Muscle layer of colon (tissue), 2 donors: Measurements from ENCODE around the gene CDCA4.

Experiments
- H3K27ac ChIP-seq: one replicate; pipeline ENCODE4 v1.7.0; 2013; ENCODE audit warnings: low read depth, mild to moderate bottlenecking, low read length, moderate library complexity
- H3K27me3 ChIP-seq, 2 donors: one replicate each; pipeline ENCODE4 v1.7.0; 2013; ENCODE audit warnings: low read length in 2 of 2, mild to moderate bottlenecking in 2 of 2; ENCODE audit not compliant: insufficient read depth in 2 of 2, control insufficient read depth in 1 of 2
- H3K36me3 ChIP-seq: one replicate; pipeline ENCODE4 v1.7.0; 2013; ENCODE audit warnings: mild to moderate bottlenecking, low read length; ENCODE audit not compliant: insufficient read depth
- H3K4me1 ChIP-seq: one replicate; pipeline ENCODE4 v1.7.0; 2013; ENCODE audit warnings: mild to moderate bottlenecking, low read length; ENCODE audit not compliant: insufficient read depth
- H3K4me3 ChIP-seq, 2 donors: one replicate each; pipeline ENCODE4 v1.7.0; 2013; ENCODE audit warnings: low read length in 2 of 2, low read depth in 1 of 2, mild to moderate bottlenecking in 1 of 2, moderate library complexity in 1 of 2
- H3K9ac ChIP-seq: one replicate; pipeline ENCODE4 v1.7.0; 2013; ENCODE audit warnings: low read length
- H3K9me3 ChIP-seq: one replicate; pipeline ENCODE4 v1.7.0; 2013; ENCODE audit warnings: mild to moderate bottlenecking, low read length
- donor health status: abdominal sarcoma.
- donor health status: Adenocarcinoma of cecum.

The CDCA4 gene

GRCh38 chr14:104981699-104982541, 39.0 kb downstream of the CDCA4 start:
- no peaks in the 10 kb centered on the region for H3K27me3 ChIP-seq
- no peaks in the 10 kb centered on the region for H3K36me3 ChIP-seq
- no peaks in the 10 kb centered on the region for H3K9me3 ChIP-seq
- H3K4me3 ChIP-seq, result no peak overlapping the region
- H3K4me1 ChIP-seq, result peaks cover 24% of the 10 kb centered on the region
- H3K27ac ChIP-seq, result no peak overlapping the region
- H3K9ac ChIP-seq, result no peak overlapping the region

- Histone ChIP-seq H3K4me1 (peaks cover 25% of the 10 kb centered on the region), H3K27ac (peak overlapping the region; percentile 19), H3K27me3 (no peaks in the 10 kb centered on the region), H3K4me3 (no peak overlapping the region), H3K36me3 (no peaks in the 10 kb centered on the region), H3K9me3 (no peaks in the 10 kb centered on the region), H3K9ac (no peak overlapping the region)
Observed at GRCh38 chr14:104980611-104981531, 40.0 kb downstream of the CDCA4 start.

- Histone ChIP-seq H3K27me3 (no peaks in the 10 kb centered on the region), H3K36me3 (no peaks in the 10 kb centered on the region), H3K4me3 (no peak overlapping the region), H3K9ac (no peak overlapping the region), H3K27ac (peak overlapping the region; percentile 19), H3K4me1 (peaks cover 34% of the 10 kb centered on the region), H3K9me3 (no peaks in the 10 kb centered on the region)
Observed at GRCh38 chr14:104979758-104980610, 40.9 kb downstream of the CDCA4 start.

GRCh38 chr14:104978746-104979691, 41.9 kb downstream of the CDCA4 start:
- peaks cover 43% of the 10 kb centered on the region for H3K4me1 ChIP-seq

GRCh38 chr14:104977681-104978653, 42.9 kb downstream of the CDCA4 start, which contains the start of gene AHNAK2:
Gene AHNAK2, minus strand, starts transcription at chr14:104978374. Its CDS starts 137 bp downstream, at chr14:104978237.
- no peaks in the 10 kb centered on the region for H3K36me3 ChIP-seq
- peaks cover 53% of the 10 kb centered on the region for H3K4me1 ChIP-seq
- H3K27ac ChIP-seq, result peak within 1 kb of the TSS; percentile 63
- H3K9me3 ChIP-seq, result no peaks in the 10 kb centered on the region
- no peaks in the 10 kb centered on the region for H3K27me3 ChIP-seq
- peak within 1 kb of the TSS; percentile 58 to 68 for H3K4me3 ChIP-seq
- peak within 1 kb of the TSS; percentile 39 for H3K9ac ChIP-seq

More at GRCh38 chr14:104978746-104979691, 41.9 kb downstream of the CDCA4 start:
- Histone ChIP-seq H3K9me3 (no peaks in the 10 kb centered on the region), H3K27me3 (no peaks in the 10 kb centered on the region), H3K27ac (peak overlapping the region; percentile 63), H3K4me3 (peak overlapping the region in 1 of 2 donors; percentile 27), H3K9ac (no peak overlapping the region), H3K36me3 (no peaks in the 10 kb centered on the region)

- peaks cover 61% of the 10 kb centered on the region for H3K4me1 ChIP-seq
- no peaks in the 10 kb centered on the region for H3K36me3 ChIP-seq
- H3K9ac ChIP-seq, result peak overlapping the region; percentile 39
- H3K27me3 ChIP-seq, result no peaks in the 10 kb centered on the region
- peak overlapping the region; percentile 58 to 68 for H3K4me3 ChIP-seq
- H3K9me3 ChIP-seq, result no peaks in the 10 kb centered on the region
- H3K27ac ChIP-seq, result peak overlapping the region; percentile 61
Observed at GRCh38 chr14:104977008-104977680, 43.7 kb downstream of the CDCA4 start.

GRCh38 chr14:104976198-104977007, 44.5 kb downstream of the CDCA4 start:
- Histone ChIP-seq H3K27ac (no peak overlapping the region), H3K4me3 (peak overlapping the region in 1 of 2 donors; percentile 38), H3K36me3 (no peaks in the 10 kb centered on the region), H3K27me3 (no peaks in the 10 kb centered on the region), H3K9ac (no peak overlapping the region), H3K9me3 (no peaks in the 10 kb centered on the region), H3K4me1 (peaks cover 69% of the 10 kb centered on the region)

GRCh38 chr14:104975481-104976197, 45.2 kb downstream of the CDCA4 start:
- H3K9ac ChIP-seq, result no peak overlapping the region
- H3K36me3 ChIP-seq, result no peaks in the 10 kb centered on the region
- H3K4me1 ChIP-seq, result peaks cover 76% of the 10 kb centered on the region
- no peak overlapping the region for H3K4me3 ChIP-seq
- H3K27me3 ChIP-seq, result no peaks in the 10 kb centered on the region
- no peaks in the 10 kb centered on the region for H3K9me3 ChIP-seq
- H3K27ac ChIP-seq, result peak overlapping the region; percentile 60
